HepG2 (cell line): ENCODE measurements around the gene NOTO. TPM values are rescaled to one million over a fixed set of nuclear protein-coding genes. Genes with fewer than 3 reads are reported as not detected.

Experiments
- AGO2 ChIP-seq: fragments of 200-400 bp; formaldehyde crosslinking; optimal IDR thresholded peaks from 2 replicates; pipeline ENCODE3; 2017; ENCODE audit warnings: mild to moderate bottlenecking, low read depth, low read length, moderate library complexity
- AKAP8 ChIP-seq: sonication (generic); formaldehyde crosslinking; IDR thresholded peaks from 2 replicates; pipeline ENCODE4 v1.5.1; 2020; ENCODE audit warnings: mild to moderate bottlenecking, missing genetic modification reagents
- BRD4 ChIP-seq: sonication (generic); formaldehyde crosslinking; IDR thresholded peaks from 2 replicates; pipeline ENCODE4 v1.4.0; 2020; ENCODE audit warnings: missing genetic modification reagents
- CC2D1A ChIP-seq: sonication (generic); formaldehyde crosslinking; IDR thresholded peaks from 2 replicates; pipeline ENCODE4 v1.8.1; 2023; ENCODE audit warnings: mild to moderate bottlenecking, missing genetic modification reagents
- DZIP1 ChIP-seq: sonication (generic); formaldehyde crosslinking; IDR thresholded peaks from 2 replicates; pipeline ENCODE4 v1.5.0; 2020; ENCODE audit warnings: mild to moderate bottlenecking, missing genetic modification reagents
- HDAC6 ChIP-seq: fragments of 200-600 bp; sonication (generic); IDR thresholded peaks from 2 replicates; pipeline ENCODE4 v1.7.0; 2017; ENCODE audit warnings: mild to moderate bottlenecking, antibody characterized with exemption, low read length, low read depth
- MTF1 ChIP-seq: sonication (generic); formaldehyde crosslinking; IDR thresholded peaks from 2 replicates; pipeline ENCODE4 v1.5.0; 2020; ENCODE audit warnings: missing genetic modification reagents
- NR2C2 ChIP-seq: sonication (generic); formaldehyde crosslinking; IDR thresholded peaks from 2 replicates; pipeline ENCODE4 v1.4.0; 2020; ENCODE audit warnings: missing genetic modification reagents, mild to moderate bottlenecking, moderate library complexity, borderline replicate concordance
- POLR2AphosphoS5 ChIP-seq: IDR thresholded peaks from 2 replicates; pipeline ENCODE4 v1.6.1; 2012; ENCODE audit warnings: low read depth, low read length
- RBM22 ChIP-seq: fragments of 200-400 bp; formaldehyde crosslinking; optimal IDR thresholded peaks from 2 replicates; pipeline ENCODE3; 2017; ENCODE audit warnings: mild to moderate bottlenecking, low read length, moderate library complexity
- TAF1 ChIP-seq: sonication (generic); formaldehyde crosslinking; IDR thresholded peaks from 2 replicates; pipeline ENCODE4 v1.4.0; 2020; ENCODE audit warnings: missing genetic modification reagents
- ZNF225 ChIP-seq: sonication (generic); formaldehyde crosslinking; IDR thresholded peaks from 2 replicates; pipeline ENCODE4 v1.4.0; 2020; ENCODE audit warnings: mild to moderate bottlenecking, missing genetic modification reagents
- ZNF256 ChIP-seq: sonication (generic); formaldehyde crosslinking; conservative IDR thresholded peaks from 2 replicates; pipeline ENCODE4 v1.4.0; 2020; ENCODE audit warnings: missing genetic modification reagents
- ZNF572 ChIP-seq: sonication (generic); formaldehyde crosslinking; IDR thresholded peaks from 2 replicates; pipeline ENCODE4 v1.5.1; 2020; ENCODE audit warnings: mild to moderate bottlenecking, missing genetic modification reagents
- ZNF598 ChIP-seq: sonication (generic); formaldehyde crosslinking; IDR thresholded peaks from 2 replicates; pipeline ENCODE4 v1.5.1; 2020; ENCODE audit warnings: mild to moderate bottlenecking, missing genetic modification reagents, borderline replicate concordance
- ZNF607 ChIP-seq: sonication (generic); formaldehyde crosslinking; IDR thresholded peaks from 2 replicates; pipeline ENCODE4 v1.5.1; 2020; ENCODE audit warnings: missing genetic modification reagents, mild to moderate bottlenecking, borderline replicate concordance
- polyA plus RNA-seq, 8 experiments: library from polyadenylated mRNA; depleted of rRNA in 3 of 8; stranded (reverse) in 7 of 8; unstranded in 1 of 8; fragments of >200 nt; fragmentation: Illumina TruSeq in 4 of 8; extraction: Trizol in 4 of 8; gene quantifications; 2 replicates each; pipeline versions ENCODE4 v1.2.1 to v1.2.3, GENCODE V29; 2011 to 2016; ENCODE audit warnings: low read depth in 4 of 8, missing spikeins in 1 of 8, mixed read lengths in 1 of 8; ENCODE audit not compliant: insufficient read depth in 1 of 8
- total RNA-seq, 5 experiments: library from RNA; depleted of rRNA; stranded (reverse); fragments of >200 nt; fragmentation: Illumina TruSeq; extraction: Trizol; gene quantifications; 2 replicates each; pipeline ENCODE4 v1.2.3, GENCODE V29; 2016; ENCODE audit warnings: low read depth in 1 of 5
- TF ChIP-seq, protein P1 (sequence below): sonication (generic); formaldehyde crosslinking; IDR thresholded peaks from 2 replicates; pipeline ENCODE4 v1.5.1; 2020; ENCODE audit warnings: mild to moderate bottlenecking, missing genetic modification reagents, moderate library complexity
- TF ChIP-seq, protein P2 (sequence below): sonication (generic); formaldehyde crosslinking; IDR thresholded peaks from 2 replicates; pipeline ENCODE4 v1.5.1; 2020; ENCODE audit warnings: mild to moderate bottlenecking, moderate library complexity, missing genetic modification reagents

NOTO gene
- total and polyA plus RNA-seq, 2 of the 13 experiments (the other 11 are each of a cell fraction or from before 2014, with no cell fraction given): not detected

DNA sequence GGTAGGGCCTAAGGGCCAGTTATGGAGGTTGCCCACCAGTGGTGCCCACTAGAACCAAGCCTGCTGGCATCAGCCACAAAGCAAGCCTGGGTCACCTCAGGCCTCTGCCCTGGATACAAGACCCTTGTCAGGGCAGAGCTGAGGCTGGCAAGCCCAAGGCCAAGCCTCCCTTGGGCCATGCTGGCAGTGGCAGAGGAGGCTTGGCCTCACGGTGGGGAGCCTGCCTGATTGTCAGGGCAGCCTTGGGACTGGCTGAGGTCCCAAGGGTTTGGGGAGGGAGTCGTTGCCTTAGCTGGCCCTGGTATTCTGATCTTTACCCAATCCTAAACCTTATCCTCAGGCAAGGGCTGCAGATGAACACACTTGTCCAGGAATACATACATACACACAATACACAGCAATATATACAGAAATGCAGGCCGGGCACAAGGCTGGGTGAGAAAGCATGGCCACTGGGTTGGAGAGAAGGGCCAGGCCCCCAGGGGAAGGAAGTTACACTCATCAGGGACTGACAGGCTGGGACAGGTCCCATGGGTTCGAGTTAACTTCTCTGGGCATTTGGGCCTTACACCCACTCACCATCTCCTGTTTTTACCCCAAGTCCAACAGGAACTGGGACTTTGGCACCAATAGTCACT, 52.8 kb downstream of the NOTO start (continued):
- peak; percentile 57; the same call in 1 of the 2 replicates for TF ChIP-seq AKAP8 (CRISPR knock-in tag)
- peak; percentile 10 for TF ChIP-seq RBM22
- 0 out of 2 replicates have a peak, but pooled peaks have one; percentile 46 for TF ChIP-seq DZIP1 (CRISPR knock-in tag)
- no peak for TF ChIP-seq ZNF598 (CRISPR knock-in tag)
- no peak for TF ChIP-seq CC2D1A (CRISPR knock-in tag)
- TF ChIP-seq TAF1 (CRISPR knock-in tag): no peak
- peak; percentile 93 for TF ChIP-seq AGO2
- 0 out of 2 replicates have a peak, but pooled peaks have one; percentile 16 for TF ChIP-seq NR2C2
- TF ChIP-seq, protein P1, sequence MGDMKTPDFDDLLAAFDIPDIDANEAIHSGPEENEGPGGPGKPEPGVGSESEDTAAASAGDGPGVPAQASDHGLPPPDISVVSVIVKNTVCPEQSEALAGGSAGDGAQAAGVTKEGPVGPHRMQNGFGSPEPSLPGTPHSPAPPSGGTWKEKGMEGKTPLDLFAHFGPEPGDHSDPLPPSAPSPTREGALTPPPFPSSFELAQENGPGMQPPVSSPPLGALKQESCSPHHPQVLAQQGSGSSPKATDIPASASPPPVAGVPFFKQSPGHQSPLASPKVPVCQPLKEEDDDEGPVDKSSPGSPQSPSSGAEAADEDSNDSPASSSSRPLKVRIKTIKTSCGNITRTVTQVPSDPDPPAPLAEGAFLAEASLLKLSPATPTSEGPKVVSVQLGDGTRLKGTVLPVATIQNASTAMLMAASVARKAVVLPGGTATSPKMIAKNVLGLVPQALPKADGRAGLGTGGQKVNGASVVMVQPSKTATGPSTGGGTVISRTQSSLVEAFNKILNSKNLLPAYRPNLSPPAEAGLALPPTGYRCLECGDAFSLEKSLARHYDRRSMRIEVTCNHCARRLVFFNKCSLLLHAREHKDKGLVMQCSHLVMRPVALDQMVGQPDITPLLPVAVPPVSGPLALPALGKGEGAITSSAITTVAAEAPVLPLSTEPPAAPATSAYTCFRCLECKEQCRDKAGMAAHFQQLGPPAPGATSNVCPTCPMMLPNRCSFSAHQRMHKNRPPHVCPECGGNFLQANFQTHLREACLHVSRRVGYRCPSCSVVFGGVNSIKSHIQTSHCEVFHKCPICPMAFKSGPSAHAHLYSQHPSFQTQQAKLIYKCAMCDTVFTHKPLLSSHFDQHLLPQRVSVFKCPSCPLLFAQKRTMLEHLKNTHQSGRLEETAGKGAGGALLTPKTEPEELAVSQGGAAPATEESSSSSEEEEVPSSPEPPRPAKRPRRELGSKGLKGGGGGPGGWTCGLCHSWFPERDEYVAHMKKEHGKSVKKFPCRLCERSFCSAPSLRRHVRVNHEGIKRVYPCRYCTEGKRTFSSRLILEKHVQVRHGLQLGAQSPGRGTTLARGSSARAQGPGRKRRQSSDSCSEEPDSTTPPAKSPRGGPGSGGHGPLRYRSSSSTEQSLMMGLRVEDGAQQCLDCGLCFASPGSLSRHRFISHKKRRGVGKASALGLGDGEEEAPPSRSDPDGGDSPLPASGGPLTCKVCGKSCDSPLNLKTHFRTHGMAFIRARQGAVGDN (CRISPR knock-in tag): peak; percentile 30; the same call in 1 of the 2 replicates
- TF ChIP-seq BRD4 (CRISPR knock-in tag): no peak
- no peak for TF ChIP-seq ZNF572
- no peak; the same call in 1 of the 2 replicates for TF ChIP-seq ZNF225
- TF ChIP-seq HDAC6: no peak
- TF ChIP-seq ZNF256 (CRISPR knock-in tag): no peak
- peak; percentile 57; the same call in 1 of the 2 replicates for TF ChIP-seq POLR2AphosphoS5
- TF ChIP-seq ZNF607 (CRISPR knock-in tag): no peak
- TF ChIP-seq, protein P2, sequence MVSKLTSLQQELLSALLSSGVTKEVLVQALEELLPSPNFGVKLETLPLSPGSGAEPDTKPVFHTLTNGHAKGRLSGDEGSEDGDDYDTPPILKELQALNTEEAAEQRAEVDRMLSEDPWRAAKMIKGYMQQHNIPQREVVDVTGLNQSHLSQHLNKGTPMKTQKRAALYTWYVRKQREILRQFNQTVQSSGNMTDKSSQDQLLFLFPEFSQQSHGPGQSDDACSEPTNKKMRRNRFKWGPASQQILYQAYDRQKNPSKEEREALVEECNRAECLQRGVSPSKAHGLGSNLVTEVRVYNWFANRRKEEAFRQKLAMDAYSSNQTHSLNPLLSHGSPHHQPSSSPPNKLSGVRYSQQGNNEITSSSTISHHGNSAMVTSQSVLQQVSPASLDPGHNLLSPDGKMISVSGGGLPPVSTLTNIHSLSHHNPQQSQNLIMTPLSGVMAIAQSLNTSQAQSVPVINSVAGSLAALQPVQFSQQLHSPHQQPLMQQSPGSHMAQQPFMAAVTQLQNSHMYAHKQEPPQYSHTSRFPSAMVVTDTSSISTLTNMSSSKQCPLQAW (CRISPR knock-in tag): no peak
- no peak for TF ChIP-seq MTF1
